PC-9 (cell line): Measurements from ENCODE around the gene KCNF1.

Experiments
- EZH2 ChIP-seq: fragments of 200-600 bp; sonication (generic); IDR thresholded peaks from 2 replicates; pipeline ENCODE4 v1.8.0; 2017; ENCODE audit warnings: antibody characterized with exemption, low read depth
- TF ChIP-seq, protein P1 (sequence below): fragments of 200-600 bp; sonication (generic); conservative IDR thresholded peaks from 2 replicates; pipeline ENCODE4 v1.6.1; 2017; ENCODE audit warnings: mixed run types, antibody characterized with exemption, mild to moderate bottlenecking, moderate library complexity

DNA sequence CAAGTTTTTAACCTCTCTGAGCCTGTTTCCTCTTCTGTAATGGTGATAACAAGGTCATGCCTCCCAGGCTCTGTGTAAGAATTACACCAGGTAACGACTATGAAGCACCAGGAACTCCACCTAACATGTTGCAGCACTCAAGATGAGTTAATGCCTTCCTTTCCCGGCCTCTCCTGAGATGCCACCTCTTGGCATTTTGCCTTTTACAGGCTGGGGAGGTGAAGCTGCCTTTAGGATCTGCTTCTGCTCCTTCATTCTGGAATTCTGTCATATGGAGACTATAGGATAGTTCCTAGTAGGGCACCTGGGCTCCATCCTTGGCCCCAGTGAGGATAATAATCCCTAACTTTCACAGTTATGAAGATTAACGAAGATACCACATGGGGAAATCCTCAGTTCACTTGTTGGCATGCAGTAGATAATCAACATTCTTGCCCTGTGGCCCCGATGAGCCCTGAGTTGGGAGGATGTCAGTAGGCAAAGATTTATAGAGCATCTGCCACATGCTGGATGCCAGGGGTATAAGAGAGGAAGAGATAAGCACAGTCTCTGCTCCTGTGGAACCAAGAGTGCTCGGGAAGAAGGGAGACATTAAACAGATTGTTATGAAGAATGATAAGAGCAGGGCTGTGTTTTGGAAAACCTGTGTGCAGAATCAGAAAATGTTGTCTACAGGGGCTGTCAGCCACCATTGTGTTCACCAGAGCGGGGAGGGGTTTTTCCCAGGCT lies 43.9 kb upstream of the KCNF1 start:
- TF ChIP-seq, protein P1, sequence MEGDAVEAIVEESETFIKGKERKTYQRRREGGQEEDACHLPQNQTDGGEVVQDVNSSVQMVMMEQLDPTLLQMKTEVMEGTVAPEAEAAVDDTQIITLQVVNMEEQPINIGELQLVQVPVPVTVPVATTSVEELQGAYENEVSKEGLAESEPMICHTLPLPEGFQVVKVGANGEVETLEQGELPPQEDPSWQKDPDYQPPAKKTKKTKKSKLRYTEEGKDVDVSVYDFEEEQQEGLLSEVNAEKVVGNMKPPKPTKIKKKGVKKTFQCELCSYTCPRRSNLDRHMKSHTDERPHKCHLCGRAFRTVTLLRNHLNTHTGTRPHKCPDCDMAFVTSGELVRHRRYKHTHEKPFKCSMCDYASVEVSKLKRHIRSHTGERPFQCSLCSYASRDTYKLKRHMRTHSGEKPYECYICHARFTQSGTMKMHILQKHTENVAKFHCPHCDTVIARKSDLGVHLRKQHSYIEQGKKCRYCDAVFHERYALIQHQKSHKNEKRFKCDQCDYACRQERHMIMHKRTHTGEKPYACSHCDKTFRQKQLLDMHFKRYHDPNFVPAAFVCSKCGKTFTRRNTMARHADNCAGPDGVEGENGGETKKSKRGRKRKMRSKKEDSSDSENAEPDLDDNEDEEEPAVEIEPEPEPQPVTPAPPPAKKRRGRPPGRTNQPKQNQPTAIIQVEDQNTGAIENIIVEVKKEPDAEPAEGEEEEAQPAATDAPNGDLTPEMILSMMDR: no peak
- no peak for TF ChIP-seq EZH2
